Neural progenitor cell (in vitro differentiated cells): ENCODE data around the gene ASIC3. TPM values are rescaled to one million over a fixed set of nuclear protein-coding genes. Genes with fewer than 3 reads are reported as not detected.

Experiments used
- DNase-seq: peaks from one replicate; pipeline ENCODE4 v3.0.0-alpha.2; 2016; ENCODE audit warnings: low spot score
- H2AFZ ChIP-seq: fragments of 200-600 bp; sonication (generic); replicated peaks from 2 replicates; pipeline ENCODE4 v1.6.1; 2016; ENCODE audit warnings: antibody characterized with exemption
- H3F3A ChIP-seq: fragments of 200-600 bp; sonication (generic); 2 replicates; pipeline ENCODE4 v1.6.1; 2016; ENCODE audit warnings: antibody characterized with exemption, low read depth
- H3K27ac ChIP-seq: fragments of 200-600 bp; sonication (generic); 2 replicates; pipeline ENCODE4 v1.5.1; 2016; ENCODE audit warnings: mild to moderate bottlenecking
- H3K27me3 ChIP-seq: fragments of 200-600 bp; sonication (generic); 2 replicates; pipeline ENCODE4 v1.6.1; 2016; ENCODE audit warnings: mild to moderate bottlenecking, moderate library complexity
- H3K36me3 ChIP-seq: fragments of 200-600 bp; sonication (generic); 2 replicates; pipeline ENCODE4 v1.5.1; 2016
- H3K4me1 ChIP-seq: fragments of 200-600 bp; sonication (generic); 2 replicates; pipeline ENCODE4 v1.6.1; 2016; ENCODE audit warnings: mixed run types
- H3K4me2 ChIP-seq: fragments of 200-600 bp; sonication (generic); 2 replicates; pipeline ENCODE4 v1.6.1; 2016
- H3K4me3 ChIP-seq: fragments of 200-600 bp; sonication (generic); 2 replicates; pipeline ENCODE4 v1.5.1; 2016
- H3K79me2 ChIP-seq: fragments of 200-600 bp; sonication (generic); 2 replicates; pipeline ENCODE4 v1.6.1; 2016; ENCODE audit warnings: low read depth
- H3K9ac ChIP-seq: fragments of 200-600 bp; sonication (generic); 2 replicates; pipeline ENCODE4 v1.6.1; 2016
- H3K9me3 ChIP-seq: fragments of 200-600 bp; sonication (generic); 2 replicates; pipeline ENCODE4 v1.5.1; 2016; ENCODE audit warnings: low read depth
- H4K20me1 ChIP-seq: fragments of 200-600 bp; sonication (generic); 2 replicates; pipeline ENCODE4 v1.6.1; 2016; ENCODE audit warnings: low read depth
- H3K27ac Mint-ChIP-seq: 3 replicates; pipeline ENCODE4 v1.8.0; 2021; ENCODE audit warnings: mixed read lengths
- H3K27me3 Mint-ChIP-seq: 2 replicates; pipeline ENCODE4 v1.8.0; 2022; ENCODE audit warnings: low read depth, mild to moderate bottlenecking, inconsistent platforms, moderate library complexity, mixed read lengths; ENCODE audit not compliant: insufficient read depth
- H3K36me3 Mint-ChIP-seq: 3 replicates; pipeline ENCODE4 v1.8.0; 2021; ENCODE audit warnings: mixed read lengths
- H3K4me1 Mint-ChIP-seq: 3 replicates; pipeline ENCODE4 v1.8.0; 2021; ENCODE audit warnings: mixed read lengths
- H3K4me3 Mint-ChIP-seq: 3 replicates; pipeline ENCODE4 v1.8.0; 2021; ENCODE audit warnings: mild to moderate bottlenecking, moderate library complexity, mixed read lengths
- H3K9me3 Mint-ChIP-seq: 3 replicates; pipeline ENCODE4 v1.8.0; 2020; ENCODE audit warnings: mixed read lengths
- CTCF ChIP-seq: fragments of 200-600 bp; sonication (generic); IDR thresholded peaks from 2 replicates; pipeline ENCODE4 v1.5.1; 2017; ENCODE audit warnings: antibody characterized with exemption, mild to moderate bottlenecking
- EZH2 ChIP-seq: fragments of 200-600 bp; sonication (generic); IDR thresholded peaks from 2 replicates; pipeline ENCODE4 v1.6.1; 2017; ENCODE audit warnings: antibody characterized with exemption, mild to moderate bottlenecking, moderate library complexity
- EZH2phosphoT487 ChIP-seq: fragments of 200-600 bp; sonication (generic); IDR thresholded peaks from 2 replicates; pipeline ENCODE4 v1.6.1; 2017; ENCODE audit warnings: antibody characterized with exemption
- total RNA-seq: library from RNA; depleted of rRNA; stranded (reverse); fragments of >200 nt; gene quantifications from 2 replicates; pipeline ENCODE4 v1.2.3, GENCODE V29; 2015; ENCODE audit warnings: low replicate concordance

ASIC3 gene
- total RNA-seq, 1 donor from 2014 or later = not detected

- H3F3A ChIP-seq = peaks cover 7% of the 10 kb centered on the region
- H3K9me3 ChIP-seq = no peaks in the 10 kb centered on the region
- H3K9ac ChIP-seq = no peak overlapping the region
- no peaks in the 10 kb centered on the region for H3K4me1 ChIP-seq
- no peak overlapping the region for H3K4me3 ChIP-seq
- DNase-seq = no peak
- H3K27me3 Mint-ChIP-seq = peaks cover 10% of the 10 kb centered on the region
- H3K4me1 Mint-ChIP-seq = no peaks in the 10 kb centered on the region
- no peaks in the 10 kb centered on the region for H3K9me3 Mint-ChIP-seq
- H3K79me2 ChIP-seq = no peaks in the 10 kb centered on the region
- H3K36me3 Mint-ChIP-seq = peaks cover 5% of the 10 kb centered on the region
- H3K36me3 ChIP-seq = no peaks in the 10 kb centered on the region
- peaks cover 43% of the 10 kb centered on the region for H3K27me3 ChIP-seq
- H3K4me2 ChIP-seq = no peak overlapping the region
- peaks cover 37% of the 10 kb centered on the region for H4K20me1 ChIP-seq
- no peak overlapping the region for H2AFZ ChIP-seq
- H3K27ac ChIP-seq = no peak overlapping the region
- H3K27ac Mint-ChIP-seq = no peak overlapping the region
- H3K4me3 Mint-ChIP-seq = no peak overlapping the region
- no peak for TF ChIP-seq EZH2phosphoT487
- TF ChIP-seq CTCF = no peak
- no peak for TF ChIP-seq EZH2
These were observed 656 bp downstream of the ASIC3 start for GRCh38 chr7:151048911-151049463.

- Mint-ChIP-seq H3K9me3 (no peaks in the 10 kb centered on the region), H3K36me3 (peaks cover 5% of the 10 kb centered on the region)
These were observed 2.8 kb downstream of the ASIC3 start for GRCh38 chr7:151051108-151051507.

GRCh38 chr7:151053096-151053495, 4.8 kb downstream of the ASIC3 start:
- no peak for TF ChIP-seq EZH2
- no peak for TF ChIP-seq CTCF
- no peak for TF ChIP-seq EZH2phosphoT487
- H3K27ac ChIP-seq = no peak overlapping the region
- H3K27me3 ChIP-seq = peaks cover 63% of the 10 kb centered on the region
- peaks cover 9% of the 10 kb centered on the region for H3K4me1 ChIP-seq
- peaks cover 7% of the 10 kb centered on the region for H3F3A ChIP-seq
- Mint-ChIP-seq H3K4me3 (no peak overlapping the region), H3K27ac (no peak overlapping the region), H3K9me3 (no peaks in the 10 kb centered on the region), H3K4me1 (peaks cover 16% of the 10 kb centered on the region), H3K27me3 (peaks cover 18% of the 10 kb centered on the region), H3K36me3 (peaks cover 5% of the 10 kb centered on the region)
- H3K36me3 ChIP-seq = no peaks in the 10 kb centered on the region
- no peak overlapping the region for H3K4me3 ChIP-seq
- no peak overlapping the region for H3K4me2 ChIP-seq
- H3K9ac ChIP-seq = no peak overlapping the region
- no peaks in the 10 kb centered on the region for H3K9me3 ChIP-seq
- H2AFZ ChIP-seq = no peak overlapping the region
- no peak for DNase-seq
- H3K79me2 ChIP-seq = no peaks in the 10 kb centered on the region
- H4K20me1 ChIP-seq = peaks cover 43% of the 10 kb centered on the region

More at GRCh38 chr7:151051108-151051507, 2.8 kb downstream of the ASIC3 start:
- H3K27me3 Mint-ChIP-seq = peaks cover 14% of the 10 kb centered on the region
- no peaks in the 10 kb centered on the region for H3K79me2 ChIP-seq
- H3K9ac ChIP-seq = no peak overlapping the region
- peaks cover 2% of the 10 kb centered on the region for H3K4me1 Mint-ChIP-seq
- peaks cover 50% of the 10 kb centered on the region for H3K27me3 ChIP-seq
- no peak overlapping the region for H3K4me3 Mint-ChIP-seq
- peak overlapping the region; percentile 75 for H3K4me2 ChIP-seq
- no peak overlapping the region for H3K4me3 ChIP-seq
- no peak overlapping the region for H3K27ac ChIP-seq
- no peaks in the 10 kb centered on the region for H3K9me3 ChIP-seq
- peaks cover 7% of the 10 kb centered on the region for H3F3A ChIP-seq
- H3K4me1 ChIP-seq = no peaks in the 10 kb centered on the region
- peaks cover 39% of the 10 kb centered on the region for H4K20me1 ChIP-seq
- peak; percentile 95 for DNase-seq
- peak; percentile 44 for TF ChIP-seq EZH2phosphoT487
- TF ChIP-seq EZH2 = peak; percentile 63
- no peak for TF ChIP-seq CTCF
- H3K27ac Mint-ChIP-seq = no peak overlapping the region
- no peak overlapping the region for H2AFZ ChIP-seq
- no peaks in the 10 kb centered on the region for H3K36me3 ChIP-seq
